Inflammatory macrophage treated with lipopolysaccharide for 4 hours (primary cell): ENCODE measurements around the gene SCFD2.
A peak's percentile ranks its signal among the peaks of the same experiment; 100 is the strongest.
"Not testable (repeated sequence)": the region's sequence is repeated elsewhere in the genome, so short reads cannot be mapped to it uniquely, and the experiment has no call there.

Experiments
- DNase-seq: peaks from one replicate; pipeline ENCODE4 v3.0.0-alpha.2; 2020

The SCFD2 gene

GRCh38 chr4:53365486-53366300 is at the start of gene SCFD2:
Gene SCFD2 (minus strand): TSS chr4:53366061.
- peak; percentile 99 for DNase-seq

- not testable (repeated sequence) for DNase-seq
Measured at GRCh38 chr4:53409479-53409878, 43.6 kb upstream of the SCFD2 start.

GRCh38 chr4:53380221-53380620 is 14.4 kb upstream of the SCFD2 start:
- DNase-seq: no peak

GRCh38 chr4:53378171-53378482 is 12.3 kb upstream of the SCFD2 start:
- DNase-seq: no peak

GRCh38 chr4:53377319-53378170 is 11.7 kb upstream of the SCFD2 start, which contains the start of gene FIP1L1:
Gene FIP1L1 (plus strand): TSS chr4:53377641. CDS start chr4:53377839, 198 bp downstream.
- DNase-seq: peak; percentile 88

GRCh38 chr4:53376900-53377299 is 11.0 kb upstream of the SCFD2 start:
- no peak for DNase-seq

GRCh38 chr4:53374777-53375258 is 9.0 kb upstream of the SCFD2 start:
- DNase-seq: no peak

- no peak for DNase-seq
Measured at GRCh38 chr4:53371843-53372521, 6.1 kb upstream of the SCFD2 start.

- peak; percentile 29 for DNase-seq
Measured at GRCh38 chr4:53371049-53371448, 5.2 kb upstream of the SCFD2 start.

GRCh38 chr4:53367721-53368120 is 1.9 kb upstream of the SCFD2 start:
- DNase-seq: no peak

- peak; percentile 19 for DNase-seq
Measured at GRCh38 chr4:53366301-53366716, 448 bp upstream of the SCFD2 start.

GRCh38 chr4:53365121-53365485 is 758 bp downstream of the SCFD2 start:
- DNase-seq: peak; percentile 12

- no peak for DNase-seq
Measured at GRCh38 chr4:53364624-53365023, 1.2 kb downstream of the SCFD2 start.

GRCh38 chr4:53362093-53362492 is 3.8 kb downstream of the SCFD2 start:
- no peak for DNase-seq

GRCh38 chr4:53361451-53361850 is 4.4 kb downstream of the SCFD2 start:
- no peak for DNase-seq

GRCh38 chr4:53355930-53356521 is 9.8 kb downstream of the SCFD2 start:
- DNase-seq: peak; percentile 11

GRCh38 chr4:53354012-53354722 is 11.7 kb downstream of the SCFD2 start:
- no peak for DNase-seq

GRCh38 chr4:53349091-53349491 is 16.8 kb downstream of the SCFD2 start:
- no peak for DNase-seq

GRCh38 chr4:53348046-53348445 is 17.8 kb downstream of the SCFD2 start:
- DNase-seq: no peak

- DNase-seq: no peak
Measured at GRCh38 chr4:53346920-53347852, 18.7 kb downstream of the SCFD2 start.

GRCh38 chr4:53346392-53346791 is 19.5 kb downstream of the SCFD2 start:
- not testable (repeated sequence) for DNase-seq
